ENCODE measurements around the gene LRRFIP2. TPM values are rescaled to one million over a fixed set of nuclear protein-coding genes. Genes with fewer than 3 reads are reported as not detected.

LRRFIP2 gene
- total and polyA plus RNA-seq, 5 experiments from 2014 or later = 11.2 to 34.0 (median 14.6) TPM

- no peak for DNase-seq
- no peaks in the 10 kb centered on the region for H3K9me3 Mint-ChIP-seq
- no peak for ATAC-seq
- H3K36me3 Mint-ChIP-seq = peaks cover 8 to 30% (median 8%) of the 10 kb centered on the region in 3 donors
- peak overlapping the region in 2 of 10 donors; percentile 0 to 51 for H3K27ac Mint-ChIP-seq
- H3K4me3 Mint-ChIP-seq = no peak overlapping the region
- POLR2A ChIA-PET = no interaction called here
- H3K27me3 Mint-ChIP-seq = no peaks in the 10 kb centered on the region
- H3K4me1 Mint-ChIP-seq = peaks cover 0 to 1% (median 0%) of the 10 kb centered on the region in 4 donors
Observed at GRCh38 chr3:37097776-37098175, 76.6 kb downstream of the LRRFIP2 start.

GRCh38 chr3:37096975-37097374 is 77.4 kb downstream of the LRRFIP2 start:
- H3K27ac Mint-ChIP-seq = peak overlapping the region in 2 of 10 donors; percentile 0 to 64
- no peak overlapping the region for H3K4me3 Mint-ChIP-seq
- no peak for DNase-seq
- H3K36me3 Mint-ChIP-seq = peaks cover 5 to 34% (median 8%) of the 10 kb centered on the region in 3 donors
- POLR2A ChIA-PET = no interaction called here
- peaks cover 0 to 1% (median 0%) of the 10 kb centered on the region in 4 donors for H3K4me1 Mint-ChIP-seq
- no peaks in the 10 kb centered on the region for H3K27me3 Mint-ChIP-seq
- ATAC-seq = no peak
- H3K9me3 Mint-ChIP-seq = no peaks in the 10 kb centered on the region

DNA sequence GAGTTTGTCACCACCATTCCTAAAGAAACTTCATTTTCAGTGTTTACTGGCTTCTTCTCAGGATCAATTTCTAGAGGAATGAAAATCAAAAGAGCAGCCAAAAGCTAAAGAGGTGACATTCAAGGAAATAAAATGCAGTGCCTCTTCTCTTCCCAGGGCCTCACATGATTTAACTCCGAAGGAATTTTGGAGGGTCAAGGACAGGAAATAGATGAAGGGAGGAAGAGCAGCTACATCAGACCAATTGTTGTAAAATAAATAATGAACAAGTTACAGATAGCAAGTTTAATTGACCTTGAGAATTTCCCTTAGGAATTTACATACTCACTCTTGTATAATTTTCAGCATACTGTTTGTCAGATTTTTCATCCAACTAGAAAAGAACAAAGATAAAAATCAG is 78.1 kb downstream of the LRRFIP2 start:
- Mint-ChIP-seq H3K4me1 (peaks cover 0 to 1% (median 0%) of the 10 kb centered on the region in 4 donors), H3K4me3 (no peak overlapping the region), H3K9me3 (no peaks in the 10 kb centered on the region), H3K27me3 (no peaks in the 10 kb centered on the region), H3K36me3 (peaks cover 8 to 36% (median 8%) of the 10 kb centered on the region in 3 donors), H3K27ac (no peak overlapping the region)
- DNase-seq (no peak), ATAC-seq (no peak)
- POLR2A ChIA-PET = no interaction called here

DNA sequence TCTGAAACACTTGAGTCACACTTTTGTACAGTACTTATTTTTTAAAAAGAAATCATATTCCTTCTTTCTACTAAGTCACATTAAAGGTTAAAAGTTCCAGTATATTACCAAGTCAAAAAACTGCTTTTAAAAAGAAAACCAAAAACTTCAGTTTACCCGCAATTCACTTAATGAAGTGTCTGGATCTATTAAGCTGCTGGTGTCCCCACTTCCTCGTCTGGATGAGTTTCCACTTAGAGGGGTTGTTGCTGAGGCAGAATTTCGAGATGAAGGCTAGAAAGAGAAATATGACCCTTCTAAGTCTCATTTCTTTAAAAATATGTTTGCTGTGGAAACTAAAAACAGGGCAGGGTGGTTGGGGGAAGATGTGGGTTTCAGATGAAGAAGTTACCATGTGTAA is 79.7 kb downstream of the LRRFIP2 start:
- Mint-ChIP-seq H3K36me3 (peaks cover 8 to 51% (median 16%) of the 10 kb centered on the region in 3 donors), H3K9me3 (no peaks in the 10 kb centered on the region), H3K27me3 (no peaks in the 10 kb centered on the region), H3K27ac (no peak overlapping the region), H3K4me1 (peaks cover 0 to 1% (median 0%) of the 10 kb centered on the region in 4 donors), H3K4me3 (no peak overlapping the region)
- POLR2A ChIA-PET = no interaction called here
- DNase-seq (no peak), ATAC-seq (no peak)

GRCh38 chr3:37093481-37093880 is 80.9 kb downstream of the LRRFIP2 start:
- peak overlapping the region in 2 of 10 donors; percentile 24 to 37 for H3K27ac Mint-ChIP-seq

DNA sequence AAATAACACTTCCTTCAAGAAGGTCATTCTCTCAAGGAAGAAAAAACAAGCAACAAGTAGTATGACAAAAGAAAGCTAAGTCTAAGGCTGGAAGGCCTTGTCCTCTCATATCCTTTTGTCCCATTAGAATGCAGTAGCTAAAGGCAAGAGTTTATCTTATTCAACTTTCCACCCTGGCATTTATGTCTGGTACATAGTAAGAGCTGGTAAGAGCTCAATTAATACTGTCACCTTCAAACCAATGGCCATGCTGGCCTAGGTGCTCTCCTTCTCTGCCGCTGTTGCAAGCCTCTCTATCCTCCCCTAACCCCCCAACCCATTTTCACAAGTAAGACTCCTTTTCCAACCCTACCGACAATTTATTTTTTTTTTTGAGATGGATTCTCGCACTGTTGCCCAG is 81.9 kb downstream of the LRRFIP2 start:
- Mint-ChIP-seq H3K4me3 (no peak overlapping the region), H3K27ac (no peak overlapping the region), H3K4me1 (no peaks in the 10 kb centered on the region), H3K9me3 (no peaks in the 10 kb centered on the region), H3K27me3 (no peaks in the 10 kb centered on the region), H3K36me3 (peaks cover 8 to 64% (median 27%) of the 10 kb centered on the region in 3 donors)
- POLR2A ChIA-PET = no interaction called here
- no peak for ATAC-seq
- no peak for DNase-seq

More at GRCh38 chr3:37093481-37093880, 80.9 kb downstream of the LRRFIP2 start:
- ATAC-seq (no peak), DNase-seq (no peak)
- Mint-ChIP-seq H3K4me1 (no peaks in the 10 kb centered on the region), H3K9me3 (no peaks in the 10 kb centered on the region), H3K4me3 (no peak overlapping the region), H3K36me3 (peaks cover 8 to 54% (median 20%) of the 10 kb centered on the region in 3 donors), H3K27me3 (no peaks in the 10 kb centered on the region)
- POLR2A ChIA-PET = no interaction called here

- Mint-ChIP-seq H3K9me3 (no peaks in the 10 kb centered on the region), H3K36me3 (peaks cover 0 to 58% (median 40%) of the 10 kb centered on the region in 3 donors), H3K27ac (no peak overlapping the region), H3K4me1 (no peaks in the 10 kb centered on the region), H3K4me3 (no peak overlapping the region), H3K27me3 (no peaks in the 10 kb centered on the region)
- no peak for ATAC-seq
- DNase-seq = no peak
- POLR2A ChIA-PET = no interaction called here
Observed at GRCh38 chr3:37087870-37088269, 86.5 kb downstream of the LRRFIP2 start.

- no peak for DNase-seq
- H3K4me1 Mint-ChIP-seq = no peaks in the 10 kb centered on the region
- H3K9me3 Mint-ChIP-seq = no peaks in the 10 kb centered on the region
- H3K27me3 Mint-ChIP-seq = no peaks in the 10 kb centered on the region
- POLR2A ChIA-PET = no interaction called here
- ATAC-seq = no peak
- peaks cover 0 to 61% (median 40%) of the 10 kb centered on the region in 3 donors for H3K36me3 Mint-ChIP-seq
- H3K27ac Mint-ChIP-seq = no peak overlapping the region
- H3K4me3 Mint-ChIP-seq = no peak overlapping the region
Observed at GRCh38 chr3:37086918-37087317, 87.5 kb downstream of the LRRFIP2 start.

DNA sequence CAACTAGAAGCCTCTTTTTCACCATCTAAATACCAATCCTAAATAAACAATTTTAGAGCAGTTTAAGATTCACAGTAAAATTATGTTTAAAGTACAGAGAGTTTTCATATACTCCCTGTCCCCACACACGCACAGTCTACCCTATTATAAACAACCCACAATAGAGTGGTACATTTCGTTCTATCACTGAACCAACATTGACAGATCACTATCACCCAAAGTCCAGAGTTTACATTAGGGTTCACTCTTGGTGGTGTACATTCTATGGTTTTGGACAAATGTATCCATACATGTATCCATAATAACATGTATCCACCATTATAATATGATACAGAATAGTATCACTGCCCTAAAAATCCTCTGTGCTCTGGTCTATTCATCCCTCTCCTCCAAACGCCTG is 92.1 kb downstream of the LRRFIP2 start:
- H3K27ac Mint-ChIP-seq = no peak overlapping the region
- H3K27me3 Mint-ChIP-seq = no peaks in the 10 kb centered on the region
- peaks cover 3 to 61% (median 30%) of the 10 kb centered on the region in 3 donors for H3K36me3 Mint-ChIP-seq
- H3K9me3 Mint-ChIP-seq = no peaks in the 10 kb centered on the region
- POLR2A ChIA-PET = no interaction called here
- no peaks in the 10 kb centered on the region for H3K4me1 Mint-ChIP-seq
- no peak for ATAC-seq
- DNase-seq = no peak
- H3K4me3 Mint-ChIP-seq = no peak overlapping the region

- no peaks in the 10 kb centered on the region for H3K27me3 Mint-ChIP-seq
- no peak overlapping the region for H3K27ac Mint-ChIP-seq
- H3K4me1 Mint-ChIP-seq = peaks cover 0 to 11% (median 4%) of the 10 kb centered on the region in 4 donors
- H3K9me3 Mint-ChIP-seq = no peaks in the 10 kb centered on the region
- ATAC-seq (no peak), DNase-seq (no peak)
- POLR2A ChIA-PET = no interaction called here
- H3K4me3 Mint-ChIP-seq = peak overlapping the region in 1 of 10 donors; percentile 54
- H3K36me3 Mint-ChIP-seq = peaks cover 3 to 67% (median 31%) of the 10 kb centered on the region in 3 donors
Observed at GRCh38 chr3:37075955-37076354, 98.4 kb downstream of the LRRFIP2 start.

- H3K4me3 Mint-ChIP-seq = no peak overlapping the region
- no peaks in the 10 kb centered on the region for H3K9me3 Mint-ChIP-seq
- no peak for ATAC-seq
- peaks cover 1 to 58% (median 26%) of the 10 kb centered on the region in 3 donors for H3K36me3 Mint-ChIP-seq
- H3K27me3 Mint-ChIP-seq = no peaks in the 10 kb centered on the region
- peaks cover 0 to 11% (median 4%) of the 10 kb centered on the region in 4 donors for H3K4me1 Mint-ChIP-seq
- no peak overlapping the region for H3K27ac Mint-ChIP-seq
- no peak for DNase-seq
- POLR2A ChIA-PET = no interaction called here
Observed at GRCh38 chr3:37074178-37074577, 100.2 kb downstream of the LRRFIP2 start.

GRCh38 chr3:37072892-37073291 is 101.5 kb downstream of the LRRFIP2 start:
- Mint-ChIP-seq H3K27ac (no peak overlapping the region), H3K27me3 (no peaks in the 10 kb centered on the region), H3K4me3 (no peak overlapping the region), H3K4me1 (peaks cover 0 to 11% (median 4%) of the 10 kb centered on the region in 4 donors), H3K9me3 (no peaks in the 10 kb centered on the region), H3K36me3 (peaks cover 6 to 57% (median 26%) of the 10 kb centered on the region in 3 donors)
- DNase-seq = no peak
- POLR2A ChIA-PET = no interaction called here
- ATAC-seq = no peak

GRCh38 chr3:37071921-37072320 is 102.5 kb downstream of the LRRFIP2 start:
- Mint-ChIP-seq H3K27ac (peak overlapping the region in 1 of 10 donors; percentile 4), H3K4me1 (peaks cover 0 to 11% (median 4%) of the 10 kb centered on the region in 4 donors), H3K9me3 (no peaks in the 10 kb centered on the region), H3K4me3 (no peak overlapping the region), H3K27me3 (no peaks in the 10 kb centered on the region), H3K36me3 (peaks cover 6 to 51% (median 26%) of the 10 kb centered on the region in 3 donors)
- no peak for ATAC-seq
- POLR2A ChIA-PET = no interaction called here
- DNase-seq = no peak

DNA sequence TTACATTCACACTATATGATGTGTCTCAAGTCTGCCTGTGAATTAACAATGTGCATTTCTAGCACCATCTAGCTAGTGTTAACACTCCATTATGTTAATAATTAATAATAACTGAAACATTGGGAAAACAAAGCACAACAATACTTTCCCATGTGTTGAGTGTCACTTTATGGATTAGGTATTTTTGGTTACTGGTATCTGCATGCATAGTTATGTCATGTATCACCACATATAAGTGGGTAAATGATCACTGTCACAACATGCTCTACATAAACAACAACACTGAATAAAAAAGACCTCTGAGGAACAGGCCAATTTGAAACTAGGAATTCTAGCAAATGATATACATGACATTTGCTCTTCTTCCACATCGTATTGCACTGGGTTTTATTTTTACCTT is 106.4 kb downstream of the LRRFIP2 start:
- Mint-ChIP-seq H3K9me3 (no peaks in the 10 kb centered on the region), H3K4me3 (no peak overlapping the region), H3K4me1 (peaks cover 0 to 6% (median 4%) of the 10 kb centered on the region in 4 donors), H3K27me3 (no peaks in the 10 kb centered on the region), H3K27ac (no peak overlapping the region), H3K36me3 (peaks cover 6 to 36% (median 24%) of the 10 kb centered on the region in 3 donors)
- ATAC-seq = no peak
- no peak for DNase-seq
- POLR2A ChIA-PET = no interaction called here

Data from naive thymus-derived CD8-positive, alpha-beta T cell (primary cell).